ENCODE results near the gene SHROOM1.
"Not testable (repeated sequence)": the region's sequence is repeated elsewhere in the genome, so short reads cannot be mapped to it uniquely, and the experiment has no call there.

SHROOM1 gene

DNA sequence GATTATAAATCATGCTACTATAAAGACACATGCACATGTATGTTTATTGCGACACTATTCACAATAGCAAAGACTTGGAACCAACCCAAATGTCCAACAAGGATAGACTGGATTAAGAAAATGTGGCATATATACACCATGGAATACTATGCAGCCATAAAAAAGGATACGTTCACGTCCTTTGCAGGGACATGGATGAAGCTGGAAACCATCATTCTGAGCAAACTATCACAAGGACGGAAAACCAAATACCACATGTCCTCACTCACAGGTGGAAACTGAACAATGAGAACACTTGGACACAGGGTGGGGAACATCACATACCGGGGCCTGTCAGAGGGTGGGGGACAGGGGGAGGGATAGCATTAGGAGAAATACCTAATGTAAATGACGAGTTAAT is 24.6 kb downstream of the SHROOM1 start:
- not testable (repeated sequence) for DNase-seq (ENCODE audit: low read depth)

DNA sequence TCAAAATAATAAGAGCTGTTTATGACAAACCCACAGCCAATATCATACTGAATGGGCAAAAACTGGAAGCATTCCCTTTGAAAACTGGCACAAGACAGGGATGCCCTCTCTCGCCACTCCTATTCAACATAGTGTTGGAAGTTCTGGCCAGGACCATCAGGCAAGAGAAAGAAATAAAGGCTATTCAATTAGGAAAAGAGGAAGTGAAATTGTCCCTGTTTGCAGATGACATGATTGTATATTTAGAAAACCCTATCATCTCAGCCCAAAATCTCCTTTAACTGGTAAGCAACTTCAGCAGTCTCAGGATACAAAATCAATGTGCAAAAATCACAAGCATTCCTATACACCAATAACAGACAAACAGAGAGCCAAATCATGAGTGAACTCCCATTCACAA is 26.2 kb downstream of the SHROOM1 start:
- DNase-seq (ENCODE audit: low read depth) = not testable (repeated sequence)

DNA sequence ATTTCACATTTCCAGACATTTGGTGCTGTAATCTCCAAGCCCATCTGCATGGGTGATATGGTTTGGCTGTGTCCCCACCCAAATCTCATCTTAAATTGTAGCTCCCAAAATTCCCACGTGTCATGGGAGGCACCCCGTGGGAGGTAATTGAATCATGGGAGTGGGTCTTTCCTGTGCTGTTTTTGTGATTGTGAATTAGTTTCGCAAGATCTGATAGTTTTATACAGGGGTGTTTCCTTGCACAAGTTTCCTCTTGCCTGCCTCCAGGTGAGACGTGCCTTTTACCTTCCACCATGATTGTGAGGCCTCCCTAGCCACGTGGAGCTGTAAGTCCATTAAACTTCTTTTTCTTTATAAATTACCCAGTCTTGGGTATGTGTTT is 27.8 kb downstream of the SHROOM1 start:
- DNase-seq (ENCODE audit: low read depth) = not testable (repeated sequence)

DNA sequence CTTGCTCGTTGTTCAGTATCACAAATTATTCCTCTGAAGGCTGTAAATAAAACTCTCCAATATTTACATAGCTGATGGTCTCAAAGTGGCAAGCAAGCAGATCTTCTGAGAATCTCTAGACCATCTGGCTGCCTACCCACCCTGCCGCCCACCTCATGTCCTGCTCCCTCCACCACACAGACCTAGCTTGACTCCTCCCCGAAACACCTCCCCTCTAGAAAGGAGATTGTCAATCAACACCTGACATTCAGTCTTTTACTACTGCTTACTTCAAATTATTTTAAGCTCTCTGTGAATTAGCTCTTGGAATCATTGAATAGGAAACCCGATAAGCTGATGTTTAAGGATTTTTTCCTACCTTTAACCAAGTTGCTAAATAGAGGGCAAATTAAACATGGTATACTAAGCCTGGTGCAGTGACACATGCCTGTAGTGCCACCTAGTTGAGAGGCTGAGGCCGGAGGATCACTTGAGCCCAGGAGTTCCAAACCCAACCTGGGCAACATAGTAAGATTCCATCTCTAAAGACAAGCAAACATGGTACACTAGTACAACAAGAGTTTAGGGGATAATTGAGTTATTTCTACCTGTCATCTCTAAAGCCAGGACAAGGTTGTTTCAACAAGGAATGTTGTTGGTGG is 28.3 kb downstream of the SHROOM1 start:
- no peak for DNase-seq (ENCODE audit: low read depth)

DNA sequence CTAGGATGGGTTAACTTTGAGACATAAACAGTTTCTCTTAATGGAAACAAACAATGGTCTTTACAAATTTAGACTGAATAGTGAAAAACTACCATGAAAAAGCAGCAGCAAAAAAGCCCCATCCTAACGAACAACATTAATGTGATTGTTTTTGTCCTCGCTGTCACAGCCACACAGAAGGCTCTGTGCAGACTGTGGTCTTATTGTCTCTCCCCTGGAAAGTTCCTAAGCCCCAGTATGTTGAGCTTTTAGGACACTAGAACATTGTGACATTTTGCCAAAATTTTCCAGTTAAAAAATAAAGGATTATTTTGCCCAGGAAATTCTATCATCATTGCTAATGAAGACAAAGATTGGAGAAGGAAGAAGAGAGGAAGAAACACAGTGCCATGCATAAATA is 29.9 kb downstream of the SHROOM1 start:
- DNase-seq (ENCODE audit: low read depth) = no peak

DNA sequence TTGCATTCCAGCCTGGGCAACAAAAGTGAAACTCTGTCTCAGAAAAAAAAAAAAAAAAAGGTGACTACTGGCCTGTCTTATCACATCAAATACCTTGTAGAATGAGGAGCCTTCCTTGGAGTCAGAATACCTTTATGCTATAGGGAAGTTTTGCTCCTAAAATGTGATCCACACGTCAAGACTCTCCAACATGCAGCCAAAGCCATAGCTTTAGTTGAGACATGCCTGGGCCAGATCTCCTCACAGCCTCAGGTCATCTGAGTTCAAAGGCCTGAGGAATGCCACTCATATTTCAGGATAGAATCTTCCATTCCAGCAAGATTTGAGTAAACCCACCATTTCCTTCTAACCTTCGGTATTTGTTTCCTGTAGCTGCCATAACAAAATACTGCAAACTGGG is 31.1 kb downstream of the SHROOM1 start:
- no peak for DNase-seq (ENCODE audit: low read depth)

DNA sequence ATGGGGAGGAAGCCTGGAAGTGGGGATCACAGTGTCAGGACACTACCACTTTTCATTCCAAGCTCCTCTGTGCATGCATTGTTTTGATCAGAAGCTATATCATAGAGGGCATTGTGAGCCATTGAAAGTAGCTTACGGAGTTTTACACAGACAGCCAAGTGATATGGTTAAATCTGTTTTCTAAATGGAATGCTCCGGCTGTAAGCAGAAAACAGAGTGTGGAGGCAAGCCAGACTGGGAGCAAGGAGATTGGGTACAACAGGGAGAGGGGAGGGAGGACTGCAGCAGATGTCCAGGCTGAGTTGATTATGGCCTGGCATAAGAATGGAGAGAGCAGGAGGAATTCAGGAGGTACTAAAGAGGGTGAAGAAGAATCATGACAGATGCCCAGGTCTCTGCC is 32.8 kb downstream of the SHROOM1 start:
- no peak for DNase-seq (ENCODE audit: low read depth)

DNA sequence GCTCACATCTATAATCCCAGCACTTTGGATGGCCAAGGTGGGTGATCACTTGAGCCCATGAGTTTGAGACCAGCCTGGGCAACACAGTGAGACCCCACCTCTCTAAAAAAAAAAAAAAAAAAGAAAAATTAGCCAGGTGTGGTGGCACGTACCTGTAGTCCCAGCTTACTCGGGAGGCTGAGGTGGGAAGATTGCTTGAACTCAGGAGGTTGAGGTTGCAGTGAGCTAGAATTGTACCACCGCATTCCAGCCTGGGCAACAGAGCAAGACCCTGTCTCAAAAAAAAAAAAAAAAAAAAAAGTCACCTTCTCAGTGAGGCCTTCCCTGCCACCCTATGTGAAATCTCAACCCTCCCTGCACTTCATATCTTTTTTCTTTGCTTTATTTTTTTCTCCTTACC is 39.4 kb downstream of the SHROOM1 start:
- no peak for DNase-seq (ENCODE audit: low read depth)

DNA sequence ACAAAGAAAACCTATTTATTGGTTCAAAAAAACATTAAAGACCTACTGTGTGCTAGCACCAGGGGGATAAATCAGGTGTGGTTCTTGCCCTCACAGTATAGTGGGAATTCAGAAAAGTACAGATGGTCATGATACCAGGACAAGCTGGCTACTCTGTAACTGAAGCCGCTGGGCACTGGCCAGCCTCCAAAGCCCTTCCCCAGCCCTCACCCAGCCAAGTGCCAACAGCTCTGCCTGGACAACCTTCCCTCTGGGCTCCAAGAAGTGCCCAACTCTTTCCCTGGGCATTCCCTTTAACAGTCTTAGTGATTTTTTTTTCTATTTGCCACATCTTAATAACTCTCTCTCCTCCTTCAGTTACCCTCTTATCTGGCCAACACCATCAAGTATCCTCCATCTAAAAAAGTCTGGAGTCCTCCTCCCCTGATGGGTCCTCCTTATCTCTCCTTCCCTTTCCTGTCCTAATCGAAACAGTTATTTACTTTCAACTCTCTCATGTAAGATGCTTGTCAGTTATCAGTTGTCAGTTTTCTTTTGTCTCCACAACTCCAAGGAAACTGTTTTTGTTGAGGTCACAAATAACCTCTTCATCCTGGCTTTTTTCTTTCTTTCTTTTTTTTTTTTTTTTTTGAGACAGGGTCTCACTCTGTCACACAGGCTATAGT is 40.1 kb downstream of the SHROOM1 start:
- DNase-seq (ENCODE audit: low read depth) = no peak

DNA sequence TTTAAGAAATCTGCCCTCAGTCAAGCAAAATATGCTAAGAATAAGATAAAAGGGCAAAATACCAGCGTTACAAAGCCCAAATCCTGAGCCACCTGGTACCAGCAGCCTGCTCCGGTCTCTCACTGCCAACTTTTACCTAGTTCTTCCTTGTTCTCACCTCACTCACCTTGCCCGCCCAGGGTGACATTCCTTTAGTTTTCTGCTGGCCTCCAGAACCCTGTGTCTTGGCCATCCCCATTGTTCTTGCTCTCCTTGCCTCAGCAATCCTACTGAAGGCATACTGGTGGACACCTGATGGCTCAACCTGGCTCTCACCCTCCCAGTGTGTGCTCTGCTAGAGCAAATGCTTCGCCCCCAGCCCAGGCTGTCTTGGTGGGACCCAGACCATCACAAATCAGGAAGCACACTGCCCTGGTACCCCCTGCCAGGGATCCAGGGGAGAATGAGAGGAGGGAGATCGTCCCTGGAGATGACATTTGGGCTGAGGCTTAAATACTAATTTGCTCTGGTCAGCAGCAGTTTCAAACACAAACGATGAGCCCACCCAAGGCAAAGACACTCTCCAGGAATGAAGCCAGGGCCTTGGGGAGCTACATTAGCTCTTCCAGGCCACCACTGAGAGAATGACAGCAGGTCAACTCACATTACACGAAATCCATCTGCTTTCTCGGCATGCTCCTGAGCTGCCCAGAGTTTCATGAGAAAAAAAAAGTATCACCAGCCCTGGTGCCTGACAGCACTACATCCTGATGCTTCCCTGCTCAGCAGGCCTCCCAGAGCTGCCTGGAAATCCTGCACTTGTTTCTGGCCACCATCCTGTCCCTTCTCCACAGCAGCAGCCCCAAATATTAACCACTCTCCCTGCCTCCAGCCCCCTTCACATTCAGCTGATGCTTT is 41.2 kb downstream of the SHROOM1 start:
- DNase-seq (ENCODE audit: low read depth) = no peak

DNA sequence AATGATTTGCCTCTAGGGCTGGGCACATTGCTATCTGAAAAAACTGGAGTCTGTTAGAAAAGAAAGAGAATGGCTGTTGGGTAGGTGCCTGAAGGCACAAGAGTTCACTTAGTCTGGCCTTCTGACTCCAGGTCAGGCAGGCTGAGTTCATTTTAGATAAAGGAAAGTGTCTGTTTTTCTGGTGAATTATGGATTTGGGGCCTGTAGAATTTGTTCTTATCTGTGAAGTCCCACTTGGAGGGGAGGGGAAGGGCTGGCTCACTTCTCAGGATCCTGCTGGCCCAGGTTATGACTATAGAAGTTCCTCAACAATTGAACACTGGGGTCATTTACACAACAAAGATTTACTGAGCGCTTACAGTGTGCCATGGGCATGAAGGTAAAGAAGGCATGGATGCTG is 41.9 kb downstream of the SHROOM1 start:
- no peak for DNase-seq (ENCODE audit: low read depth)

DNA sequence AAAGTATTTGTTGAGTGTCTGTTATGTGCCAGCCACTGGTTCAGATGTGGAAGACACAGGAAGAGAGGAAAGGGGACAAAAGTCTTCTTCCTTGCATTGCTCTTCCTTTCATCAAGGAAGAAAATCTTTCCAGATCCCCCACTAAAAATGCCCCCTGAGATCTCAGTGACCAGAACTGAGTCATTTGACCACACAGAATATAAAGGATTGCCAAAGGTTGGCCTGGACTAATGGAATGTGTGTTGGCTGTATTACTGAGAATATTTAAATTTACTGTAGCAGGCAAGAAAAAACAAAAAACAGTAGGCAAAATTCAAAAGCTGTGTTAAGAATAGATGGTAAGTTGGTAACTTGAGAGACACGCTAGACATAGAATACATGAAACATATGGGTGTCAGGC is 43.4 kb downstream of the SHROOM1 start:
- no peak for DNase-seq (ENCODE audit: low read depth)

DNA sequence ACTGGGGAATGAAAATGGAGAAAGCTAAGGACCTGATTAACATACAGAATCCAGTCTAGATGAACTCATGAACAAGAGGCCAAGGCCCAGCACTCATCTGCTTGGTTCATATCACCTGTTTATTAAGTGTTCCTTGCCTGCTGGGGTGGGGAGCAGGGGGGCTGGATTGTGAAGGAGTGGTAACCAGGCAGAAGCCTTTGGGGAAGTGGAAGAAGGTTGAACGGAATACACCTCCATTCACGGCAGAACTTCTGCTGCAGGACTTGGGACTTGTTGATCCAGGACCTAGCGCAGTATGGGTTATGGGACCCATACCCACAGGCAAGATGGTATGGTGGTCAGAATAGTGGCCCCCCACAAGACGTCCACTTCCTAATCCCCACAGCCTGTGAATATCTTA is 44.6 kb downstream of the SHROOM1 start:
- DNase-seq (ENCODE audit: low read depth) = no peak

DNA sequence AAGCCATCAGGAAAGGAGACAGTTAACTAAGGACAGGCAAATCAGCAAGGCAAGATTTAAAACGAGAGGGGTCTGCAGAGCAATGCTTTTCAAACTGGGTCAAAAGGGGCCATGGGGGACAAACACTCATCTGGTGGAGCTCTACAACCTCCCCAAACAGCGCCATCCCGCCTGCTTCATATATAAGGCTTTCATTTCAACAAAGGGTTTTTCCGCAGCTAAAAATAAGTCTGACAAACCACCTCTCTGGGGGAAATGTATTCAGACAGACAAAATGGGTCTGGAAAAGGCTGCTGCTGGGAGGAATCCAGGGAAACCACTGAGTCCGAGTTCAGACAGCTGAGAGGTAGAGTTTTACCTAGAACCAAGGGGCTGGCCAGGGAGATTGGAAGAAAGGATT is 45.1 kb downstream of the SHROOM1 start:
- DNase-seq (ENCODE audit: low read depth) = no peak

DNA sequence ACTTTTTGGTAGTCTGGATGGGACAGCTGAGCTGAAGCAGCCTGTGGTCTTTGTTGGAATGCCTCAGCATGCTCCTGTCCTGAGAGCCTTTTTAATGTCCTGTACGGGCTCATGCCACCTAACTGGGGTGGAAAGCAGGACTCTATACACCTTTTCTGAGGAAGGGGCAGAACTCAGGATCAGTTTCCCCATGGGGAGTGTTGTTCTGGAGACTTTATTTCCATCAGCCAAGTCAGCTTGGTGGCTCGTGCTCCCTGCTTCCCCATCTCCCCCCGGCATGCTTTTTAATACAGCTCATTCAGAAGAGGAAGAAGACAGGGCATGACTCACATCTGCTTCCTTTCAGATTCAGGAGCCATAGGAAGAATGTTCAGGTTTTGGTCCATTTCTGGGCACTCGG is 48.3 kb downstream of the SHROOM1 start:
- DNase-seq (ENCODE audit: low read depth) = no peak

DNA sequence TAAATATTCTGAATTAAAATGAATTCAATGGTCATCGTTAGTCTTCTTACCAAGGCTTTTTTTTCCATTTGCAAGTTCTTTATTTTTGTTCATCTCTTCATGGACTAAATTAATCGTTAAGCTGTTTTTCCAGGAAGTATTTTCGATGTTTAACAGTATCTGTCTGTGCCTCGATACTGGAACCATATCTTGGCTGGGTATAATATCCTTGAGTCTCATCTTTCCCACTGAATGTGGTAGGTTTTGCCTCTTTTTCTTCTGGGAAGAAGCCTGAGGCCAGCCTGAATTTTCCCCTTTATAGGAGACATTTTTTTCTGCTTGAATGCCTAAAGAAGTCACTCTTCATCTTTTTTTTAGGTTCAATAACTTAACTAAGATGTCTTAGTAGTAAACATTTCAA is 49.4 kb downstream of the SHROOM1 start:
- no peak for DNase-seq (ENCODE audit: low read depth)

DNA sequence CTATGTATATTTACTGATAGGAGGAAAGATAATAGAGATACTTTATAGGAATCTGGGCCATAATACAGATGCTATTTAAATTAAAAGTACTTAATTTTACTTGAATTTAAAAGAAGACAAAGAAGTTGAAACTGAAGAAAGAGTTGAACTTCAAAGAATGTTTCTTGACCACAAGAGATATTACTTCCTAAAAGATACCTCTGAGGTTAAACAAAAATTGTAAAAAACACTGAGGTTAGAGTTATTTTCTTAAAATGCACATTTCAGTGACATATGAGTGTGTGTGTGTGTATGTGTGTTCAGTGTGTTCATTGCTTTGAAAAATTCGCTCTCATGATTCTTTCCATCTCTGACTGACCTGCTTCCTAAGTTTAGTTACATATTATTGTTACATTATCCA is 49.9 kb downstream of the SHROOM1 start:
- DNase-seq (ENCODE audit: low read depth) = no peak

DNA sequence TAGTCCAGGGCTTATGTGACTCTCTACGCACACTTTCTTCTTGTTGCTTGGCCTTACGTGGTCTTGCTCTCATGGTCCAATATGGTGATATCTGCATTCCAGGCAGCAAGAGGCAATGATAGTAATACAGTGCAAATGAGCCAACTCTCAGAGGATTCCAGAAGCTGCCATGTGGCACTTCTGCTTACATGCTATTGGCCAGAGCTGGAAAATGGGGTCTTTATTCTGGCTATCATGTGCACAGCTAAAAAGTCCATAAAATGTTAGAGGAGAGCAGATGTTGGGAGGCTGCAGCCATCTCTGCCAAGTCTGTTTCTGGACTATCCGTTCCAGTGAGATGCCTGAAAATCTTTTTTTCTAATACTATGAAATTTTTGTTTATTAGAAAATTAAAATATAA is 50.5 kb downstream of the SHROOM1 start:
- no peak for DNase-seq (ENCODE audit: low read depth)

DNA sequence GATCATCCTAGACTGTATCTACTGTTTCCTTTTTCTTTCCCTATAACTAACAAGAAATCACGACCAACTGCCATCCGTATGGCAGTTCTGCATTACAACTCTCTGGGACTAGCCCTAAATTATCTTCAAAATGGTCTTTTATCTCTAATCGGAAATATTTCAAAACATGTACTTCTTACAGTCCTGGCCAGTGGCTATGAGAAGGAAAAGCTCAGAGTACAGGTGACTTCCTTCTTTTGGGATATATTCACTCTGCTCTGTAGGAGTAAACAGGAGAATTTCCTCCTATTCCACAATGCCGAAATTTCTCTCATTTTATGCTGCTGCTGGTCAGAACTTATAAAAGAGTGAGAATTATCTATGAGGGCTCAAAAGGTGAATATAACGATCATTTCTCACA is 51.6 kb downstream of the SHROOM1 start:
- no peak for DNase-seq (ENCODE audit: low read depth)

DNA sequence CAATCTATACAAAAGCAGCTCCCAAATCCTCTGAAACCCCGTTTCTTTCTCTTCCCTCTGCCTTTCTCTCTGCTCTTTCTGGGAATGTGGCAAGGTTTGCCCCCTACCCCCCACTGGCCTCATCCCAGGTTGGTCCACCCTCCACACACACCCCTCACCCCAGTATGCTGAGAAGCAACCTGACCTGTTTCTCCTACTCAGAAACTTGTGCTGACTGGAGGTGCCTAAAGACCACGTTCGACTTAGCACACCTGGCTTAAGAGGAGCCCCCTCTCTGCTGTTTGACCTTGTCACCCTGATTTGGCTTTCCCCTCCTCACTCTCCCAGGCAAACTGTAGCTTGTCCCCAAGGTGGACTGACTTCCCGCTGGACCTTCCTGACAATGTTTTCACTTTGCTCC is 52.3 kb downstream of the SHROOM1 start:
- DNase-seq (ENCODE audit: low read depth) = no peak

DNA sequence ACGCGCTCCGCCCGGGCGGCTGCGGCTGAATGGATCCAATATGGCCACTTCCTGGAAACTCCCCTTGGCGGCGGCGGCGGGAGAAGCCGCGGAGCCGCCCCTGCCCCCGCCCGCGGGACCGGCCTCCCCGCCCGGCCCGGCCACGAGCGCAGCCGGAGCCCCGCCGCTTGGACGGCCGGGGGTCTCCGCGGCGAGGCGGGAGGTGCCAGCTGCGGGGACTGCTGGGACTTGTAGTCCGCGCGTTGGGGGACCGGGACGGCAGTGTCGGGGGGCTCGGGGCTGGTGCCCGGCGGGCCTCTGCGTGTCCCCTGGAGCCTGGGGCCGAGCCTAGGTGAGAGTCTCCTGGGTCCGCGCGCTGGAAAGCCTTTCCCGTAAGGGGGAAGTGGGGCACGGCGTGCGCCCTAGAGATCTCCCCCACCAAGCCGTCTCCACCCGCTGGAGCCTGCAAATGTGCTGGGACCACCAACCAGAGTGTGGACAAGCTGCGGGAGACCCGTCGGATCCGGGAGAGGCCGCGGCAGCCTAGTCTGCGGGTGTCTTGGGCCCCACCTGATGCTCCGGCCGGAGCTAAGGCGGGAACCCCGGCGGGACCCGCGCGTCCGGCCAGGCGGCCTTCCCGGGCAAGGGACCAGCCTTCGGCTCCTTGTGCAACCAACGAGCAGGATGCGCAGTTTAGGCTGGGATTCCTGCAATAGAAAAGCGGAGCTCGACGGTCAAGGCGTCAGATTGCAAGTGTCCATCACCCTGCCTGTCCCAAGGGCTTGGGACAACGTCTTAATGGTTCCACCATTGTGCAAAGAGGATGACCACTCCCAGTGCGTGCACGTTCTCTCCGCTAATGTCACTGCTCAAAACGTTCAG is 53.0 kb downstream of the SHROOM1 start, which contains the start of gene SEPTIN8:
Gene SEPTIN8, minus strand, starts transcription at position 31 of the 861 bp plus-strand sequence. CDS start 102 bp downstream, outside the sequence.
- peak; percentile 29 for DNase-seq (ENCODE audit: low read depth)

DNA sequence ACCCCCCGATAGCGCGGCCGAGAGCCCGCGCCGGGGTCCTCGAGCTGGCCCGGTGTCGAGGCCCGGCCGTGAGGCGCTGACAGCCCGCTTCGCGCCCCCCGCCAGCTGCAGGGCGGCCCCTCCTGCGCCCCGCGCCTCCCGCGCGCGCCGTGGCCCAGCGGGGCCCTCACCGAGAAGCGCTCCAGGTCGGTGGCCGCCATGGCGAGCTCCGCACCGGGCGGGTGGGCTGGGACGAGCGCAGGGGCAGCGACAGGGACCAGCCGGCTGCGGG is 53.6 kb downstream of the SHROOM1 start:
- no peak for DNase-seq (ENCODE audit: low read depth)

Measured in activated T-cell treated with anti-CD3 and anti-CD28 coated beads for 24 hours (primary cell).